ENCODE data around the gene TKT.

The TKT gene

DNA sequence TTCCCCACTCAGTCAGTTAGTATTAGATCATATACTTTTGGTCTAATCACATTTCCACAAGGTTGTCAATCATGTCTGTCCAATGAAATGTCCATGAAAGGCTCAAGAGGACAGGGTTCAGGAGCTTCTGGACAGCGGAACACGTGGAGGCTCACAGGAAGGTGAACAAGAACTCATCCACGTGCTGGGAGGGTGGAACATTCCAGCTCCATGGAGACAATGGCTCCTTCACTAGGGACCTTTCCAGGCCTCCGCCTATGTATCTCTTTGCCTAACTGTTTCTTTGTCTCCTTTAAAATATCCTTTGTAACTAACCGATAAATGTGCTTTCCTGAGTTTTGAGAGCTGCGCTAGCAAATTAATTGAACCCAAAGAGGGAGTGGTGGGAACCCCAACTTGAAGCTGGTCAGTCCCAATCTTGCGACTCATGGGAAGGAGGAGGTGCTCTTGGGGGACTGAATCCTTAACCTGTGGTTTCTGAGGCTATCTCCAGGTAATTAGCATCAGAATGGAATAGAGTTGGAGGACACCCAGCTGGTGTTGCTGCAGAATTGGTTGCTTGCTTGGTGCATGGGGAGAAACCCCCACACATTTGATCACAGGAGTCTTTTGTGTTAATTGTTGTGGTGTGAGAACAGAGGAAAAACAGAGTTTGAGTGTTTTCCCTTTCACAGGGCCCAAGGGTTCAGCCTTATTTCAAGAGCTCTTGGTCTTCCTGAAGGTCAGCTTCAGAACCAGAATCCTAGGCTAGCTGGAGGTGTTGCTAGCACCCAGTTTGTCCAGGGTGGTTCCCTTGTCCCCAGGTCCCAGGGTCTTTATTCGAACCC, 3.0 kb upstream of the TKT start:
- TF ChIP-seq, protein P1, sequence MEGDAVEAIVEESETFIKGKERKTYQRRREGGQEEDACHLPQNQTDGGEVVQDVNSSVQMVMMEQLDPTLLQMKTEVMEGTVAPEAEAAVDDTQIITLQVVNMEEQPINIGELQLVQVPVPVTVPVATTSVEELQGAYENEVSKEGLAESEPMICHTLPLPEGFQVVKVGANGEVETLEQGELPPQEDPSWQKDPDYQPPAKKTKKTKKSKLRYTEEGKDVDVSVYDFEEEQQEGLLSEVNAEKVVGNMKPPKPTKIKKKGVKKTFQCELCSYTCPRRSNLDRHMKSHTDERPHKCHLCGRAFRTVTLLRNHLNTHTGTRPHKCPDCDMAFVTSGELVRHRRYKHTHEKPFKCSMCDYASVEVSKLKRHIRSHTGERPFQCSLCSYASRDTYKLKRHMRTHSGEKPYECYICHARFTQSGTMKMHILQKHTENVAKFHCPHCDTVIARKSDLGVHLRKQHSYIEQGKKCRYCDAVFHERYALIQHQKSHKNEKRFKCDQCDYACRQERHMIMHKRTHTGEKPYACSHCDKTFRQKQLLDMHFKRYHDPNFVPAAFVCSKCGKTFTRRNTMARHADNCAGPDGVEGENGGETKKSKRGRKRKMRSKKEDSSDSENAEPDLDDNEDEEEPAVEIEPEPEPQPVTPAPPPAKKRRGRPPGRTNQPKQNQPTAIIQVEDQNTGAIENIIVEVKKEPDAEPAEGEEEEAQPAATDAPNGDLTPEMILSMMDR (IDR thresholded peaks at IDR 0.05) = no peak

DNA sequence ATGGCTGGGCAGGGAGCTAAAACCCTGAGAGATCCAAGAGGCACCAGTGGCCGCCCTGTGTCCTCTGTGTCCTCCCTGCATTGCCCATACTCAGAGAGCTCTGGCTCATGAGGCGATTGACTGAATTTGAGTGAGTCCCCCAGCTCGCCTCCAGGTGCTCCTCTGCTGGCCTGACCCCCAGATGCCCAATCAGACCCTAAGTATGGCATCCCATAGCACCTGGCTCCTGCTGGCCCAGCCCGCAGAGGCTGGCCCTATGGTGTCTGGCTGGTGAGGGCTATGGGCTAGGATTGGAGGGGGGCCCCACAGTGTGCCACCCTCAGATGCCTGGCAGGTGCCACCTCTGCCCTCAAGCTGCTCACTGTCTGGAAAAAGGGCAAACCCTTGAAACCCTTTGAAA, 1.6 kb upstream of the TKT start:
- TF ChIP-seq, protein P1 (IDR thresholded peaks at IDR 0.05) = no peak

DNA sequence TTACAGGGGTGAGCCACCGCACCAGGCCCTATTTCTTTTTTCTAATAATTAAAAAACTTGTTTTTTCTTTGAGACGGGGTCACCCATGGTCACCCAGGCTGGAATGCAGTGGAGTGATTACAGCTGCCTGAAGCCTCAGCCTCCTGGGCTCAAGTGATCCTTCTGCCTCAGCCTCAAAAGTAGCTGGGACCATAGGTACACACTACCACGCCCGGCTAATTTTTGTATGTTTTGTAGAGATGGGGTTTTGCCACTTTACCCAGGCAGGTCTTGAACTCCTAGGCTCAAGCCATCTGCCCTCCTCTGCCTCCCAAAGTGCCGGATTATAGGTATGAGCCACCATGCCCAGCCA, 858 bp upstream of the TKT start:
- TF ChIP-seq, protein P1 (IDR thresholded peaks at IDR 0.05) = no peak

DNA sequence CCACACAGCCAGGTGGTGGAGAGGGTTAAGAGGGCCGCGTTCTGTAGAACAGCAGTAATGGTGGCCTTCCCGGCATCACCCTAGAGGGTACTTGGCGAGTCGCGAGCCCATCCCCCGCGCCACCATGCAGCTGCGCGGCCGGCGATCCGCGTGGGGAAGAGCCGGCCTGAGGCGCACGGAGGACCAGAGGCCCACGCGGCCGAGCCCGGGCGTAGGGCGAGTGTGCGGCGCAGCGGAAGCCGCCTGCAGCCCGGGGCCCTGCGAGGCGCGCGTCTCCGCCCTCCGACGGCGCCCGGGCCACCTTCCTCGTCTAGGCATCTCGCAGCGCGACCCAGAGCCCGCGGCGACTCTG, 423 bp downstream of the TKT start:
- TF ChIP-seq, protein P1 (IDR thresholded peaks at IDR 0.05) = no peak

DNA sequence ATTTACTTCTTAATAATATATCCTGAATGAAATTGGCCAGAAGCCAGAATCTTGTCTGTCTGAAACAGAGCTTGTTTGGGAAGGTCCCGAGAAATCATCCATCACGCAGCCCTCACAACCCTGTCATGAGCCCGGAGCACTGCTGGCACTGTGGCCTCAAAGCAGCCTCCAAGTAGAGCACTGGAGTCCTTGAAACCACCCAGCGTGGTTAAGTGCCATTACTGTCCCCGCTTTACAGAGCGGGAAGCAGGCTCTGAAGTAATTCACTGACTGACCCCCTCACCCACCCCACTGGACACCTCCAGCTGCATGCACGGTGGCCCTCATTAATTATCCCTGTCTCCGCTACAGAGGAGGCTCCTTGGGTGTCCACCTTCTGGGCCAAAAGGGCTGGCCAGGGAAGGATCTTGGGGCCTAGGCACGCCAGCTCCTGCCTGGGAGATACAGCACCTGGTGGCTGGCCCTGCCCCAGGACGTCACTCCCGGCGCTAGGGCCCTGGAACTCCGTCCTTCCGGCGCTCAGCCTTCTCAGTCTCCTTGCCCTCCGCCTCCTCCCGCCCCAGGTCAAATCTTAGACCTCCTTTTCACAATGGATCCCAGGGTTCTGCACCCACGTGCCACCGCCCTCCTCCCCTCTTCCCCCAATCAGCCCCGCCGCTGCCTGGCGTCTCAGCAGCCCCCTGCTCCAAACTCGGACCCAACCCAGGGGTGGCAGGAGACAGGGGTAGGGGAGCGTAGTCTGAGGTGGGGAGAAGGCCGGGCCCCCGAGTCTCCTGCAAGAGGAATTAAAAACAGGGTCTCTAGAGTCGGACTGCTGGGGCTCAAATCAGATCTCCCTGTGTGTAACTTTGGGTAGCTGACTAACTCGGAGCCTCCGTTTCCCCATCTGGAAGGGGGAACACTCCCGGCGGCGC, 1.1 kb downstream of the TKT start:
- TF ChIP-seq, protein P1 (IDR thresholded peaks at IDR 0.05) = no peak

DNA sequence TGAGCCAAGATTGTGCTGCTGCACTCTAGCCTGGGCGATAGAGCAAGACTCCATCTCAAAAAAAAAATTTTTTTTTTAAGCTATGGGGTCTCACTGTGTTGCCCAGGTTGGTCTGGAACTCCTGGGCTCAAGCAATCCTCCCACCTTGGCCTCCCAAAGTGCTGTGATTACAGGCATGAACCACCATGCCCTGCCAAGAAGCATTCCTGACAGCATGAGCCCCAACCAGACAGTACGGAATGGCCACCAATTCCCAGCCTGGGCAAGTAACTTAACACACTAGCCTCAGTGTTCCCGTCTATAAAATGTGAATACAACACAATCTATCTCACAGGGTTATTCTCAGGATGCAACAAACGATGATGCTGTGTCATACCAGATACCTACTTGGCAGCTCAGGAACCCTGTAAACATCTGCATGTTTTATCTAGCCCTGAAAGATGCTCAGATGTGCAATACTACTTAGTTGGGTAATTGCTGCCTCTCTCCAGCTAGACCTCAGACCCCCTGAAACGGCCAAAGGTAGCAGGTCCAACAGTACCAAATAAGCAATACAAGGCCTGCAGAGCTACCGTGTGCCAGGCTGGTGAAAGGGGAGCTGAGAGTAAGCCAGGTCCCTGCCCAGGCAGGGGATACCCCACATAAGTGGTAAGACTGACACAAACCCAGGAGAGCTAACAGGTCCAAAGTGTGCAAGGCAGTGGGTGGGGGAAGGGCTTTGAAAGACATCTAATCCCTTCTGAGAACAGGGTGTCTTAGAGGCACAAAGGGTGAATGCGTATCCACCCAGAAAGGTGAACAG, 1.9 kb downstream of the TKT start:
- TF ChIP-seq, protein P1 (IDR thresholded peaks at IDR 0.05) = no peak
